Astrocyte of the cerebellum (primary cell): Measurements from ENCODE around the gene DROSHA.
"Not testable (repeated sequence)": the region's sequence is repeated elsewhere in the genome, so short reads cannot be mapped to it uniquely, and the experiment has no call there.

Experiments
- DNase-seq: peaks from one replicate; pipeline ENCODE4 v3.0.0-alpha.2; 2011; ENCODE audit warnings: low read depth
- H3K4me3 ChIP-seq: 2 replicates; pipeline ENCODE4 v1.5.1; 2011; ENCODE audit warnings: mild to moderate bottlenecking, low read depth, low read length, moderate library complexity
- in situ Hi-C: cut with HindIII; loops from 2 replicates; pipeline ENCODE4 v1.10.0; 2017; ENCODE audit warnings: low sequenced_read_pairs
- TF ChIP-seq, protein P1 (sequence below): IDR thresholded peaks from 2 replicates; pipeline ENCODE4 v1.5.1; 2012; ENCODE audit warnings: low read length, low read depth, moderate library complexity, mild to moderate bottlenecking; ENCODE audit errors: missing control alignments

DROSHA gene

DNA sequence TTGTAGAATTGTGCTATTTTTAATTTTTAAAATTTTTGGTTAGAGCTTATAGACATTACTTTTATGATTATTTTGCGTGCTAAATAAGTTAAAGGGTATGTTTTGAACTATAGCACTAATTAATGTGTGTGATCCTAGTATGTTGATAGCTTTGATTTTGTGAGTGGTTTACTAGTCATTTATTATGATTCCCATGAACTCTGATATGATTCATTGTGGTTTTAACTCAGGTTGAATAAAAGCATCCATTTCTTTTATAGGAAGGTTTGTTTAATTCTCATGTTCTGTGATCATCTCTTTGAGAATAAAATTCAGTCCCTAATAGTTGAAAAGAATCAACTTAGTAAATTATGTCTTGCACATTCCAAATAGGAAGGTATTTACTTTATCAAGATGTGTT lies 22.7 kb upstream of the DROSHA start:
- H3K4me3 ChIP-seq: no peak overlapping the region
- TF ChIP-seq, protein P1, sequence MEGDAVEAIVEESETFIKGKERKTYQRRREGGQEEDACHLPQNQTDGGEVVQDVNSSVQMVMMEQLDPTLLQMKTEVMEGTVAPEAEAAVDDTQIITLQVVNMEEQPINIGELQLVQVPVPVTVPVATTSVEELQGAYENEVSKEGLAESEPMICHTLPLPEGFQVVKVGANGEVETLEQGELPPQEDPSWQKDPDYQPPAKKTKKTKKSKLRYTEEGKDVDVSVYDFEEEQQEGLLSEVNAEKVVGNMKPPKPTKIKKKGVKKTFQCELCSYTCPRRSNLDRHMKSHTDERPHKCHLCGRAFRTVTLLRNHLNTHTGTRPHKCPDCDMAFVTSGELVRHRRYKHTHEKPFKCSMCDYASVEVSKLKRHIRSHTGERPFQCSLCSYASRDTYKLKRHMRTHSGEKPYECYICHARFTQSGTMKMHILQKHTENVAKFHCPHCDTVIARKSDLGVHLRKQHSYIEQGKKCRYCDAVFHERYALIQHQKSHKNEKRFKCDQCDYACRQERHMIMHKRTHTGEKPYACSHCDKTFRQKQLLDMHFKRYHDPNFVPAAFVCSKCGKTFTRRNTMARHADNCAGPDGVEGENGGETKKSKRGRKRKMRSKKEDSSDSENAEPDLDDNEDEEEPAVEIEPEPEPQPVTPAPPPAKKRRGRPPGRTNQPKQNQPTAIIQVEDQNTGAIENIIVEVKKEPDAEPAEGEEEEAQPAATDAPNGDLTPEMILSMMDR: no peak
- DNase-seq: no peak
- in situ Hi-C loops: no loop called here

DNA sequence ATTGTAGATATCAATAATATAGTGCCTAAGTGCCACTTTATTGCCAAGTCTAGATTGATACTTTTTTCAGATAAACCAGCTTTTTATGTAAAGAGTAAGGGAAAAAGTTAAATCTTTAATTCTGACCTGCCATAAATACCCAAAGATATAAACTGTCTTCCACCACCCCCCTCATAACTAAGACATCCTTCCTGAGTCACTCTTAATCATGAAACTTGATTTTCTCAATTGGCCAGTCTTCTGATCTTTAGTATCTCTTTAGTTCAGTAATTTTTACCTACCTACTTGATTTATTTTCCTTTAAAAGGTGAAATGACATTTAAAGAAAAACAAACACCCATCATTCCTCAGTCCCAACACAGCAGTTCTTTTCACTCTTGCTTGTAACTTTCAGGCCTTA lies 22.0 kb upstream of the DROSHA start:
- no peak for DNase-seq
- TF ChIP-seq, protein P1: no peak
- in situ Hi-C loops: no loop called here
- H3K4me3 ChIP-seq: no peak overlapping the region

DNA sequence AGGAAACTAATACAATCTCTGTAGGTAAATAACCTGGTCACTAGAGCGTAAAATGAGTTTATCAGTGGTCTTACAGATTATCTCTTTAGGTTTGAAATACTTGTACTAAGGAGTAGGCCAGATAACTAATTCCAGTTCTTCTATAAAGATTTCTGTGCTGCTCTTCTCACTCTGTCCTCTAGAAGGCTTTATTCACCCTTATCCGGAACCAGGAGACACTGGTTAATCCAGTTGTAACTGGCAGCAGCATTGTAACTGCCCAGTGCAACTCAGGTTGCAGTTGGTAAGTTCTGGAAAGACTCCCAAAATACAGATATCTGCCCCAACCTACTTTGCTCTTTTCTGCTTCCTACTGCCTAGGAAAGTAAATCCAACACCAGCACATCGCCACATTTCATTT lies 20.0 kb upstream of the DROSHA start:
- TF ChIP-seq, protein P1: no peak
- in situ Hi-C loops: no loop called here
- no peak for DNase-seq
- H3K4me3 ChIP-seq: no peak overlapping the region

DNA sequence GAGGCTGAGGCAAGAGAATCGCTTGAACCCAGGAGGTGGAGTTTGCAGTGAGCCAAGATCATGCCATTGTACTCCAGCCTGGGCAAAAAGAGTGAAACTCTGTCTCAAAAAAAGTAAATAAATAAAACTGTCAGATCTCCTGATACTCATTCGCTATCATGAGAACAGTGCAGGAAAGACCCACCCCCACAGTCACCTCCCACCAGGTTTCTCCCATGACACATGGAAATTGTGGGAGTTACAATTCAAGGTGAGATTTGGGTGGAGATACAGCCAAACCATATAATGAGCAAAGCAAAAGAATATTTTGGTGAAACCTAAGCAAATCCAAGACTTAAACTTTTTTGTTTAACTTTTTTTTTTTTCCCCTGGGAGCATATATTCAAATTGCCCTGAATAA lies 17.2 kb upstream of the DROSHA start:
- in situ Hi-C loops, DNase-seq, H3K4me3 ChIP-seq: not testable (repeated sequence)

DNA sequence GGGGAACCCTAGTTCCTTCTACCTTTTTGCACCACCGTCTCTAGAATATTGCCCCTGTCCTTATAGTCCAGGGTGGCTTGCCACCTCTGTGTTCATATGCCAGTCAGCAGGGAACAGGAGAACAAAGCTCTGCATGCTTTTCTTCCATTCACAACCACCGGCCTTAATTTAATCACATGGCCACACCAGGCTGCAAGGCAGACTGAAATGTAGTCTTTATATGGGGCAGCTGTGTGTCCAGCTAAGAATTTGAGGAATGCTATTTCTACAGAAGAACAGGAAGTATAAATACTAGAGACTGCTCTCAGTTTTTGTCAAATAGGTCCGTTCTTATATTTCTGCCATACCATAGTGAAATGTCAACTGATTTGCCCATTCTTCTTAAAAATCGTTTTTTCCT lies 6.0 kb upstream of the DROSHA start:
- no peak for DNase-seq
- no peak overlapping the region for H3K4me3 ChIP-seq
- in situ Hi-C loops: no loop called here
- TF ChIP-seq, protein P1: no peak

DNA sequence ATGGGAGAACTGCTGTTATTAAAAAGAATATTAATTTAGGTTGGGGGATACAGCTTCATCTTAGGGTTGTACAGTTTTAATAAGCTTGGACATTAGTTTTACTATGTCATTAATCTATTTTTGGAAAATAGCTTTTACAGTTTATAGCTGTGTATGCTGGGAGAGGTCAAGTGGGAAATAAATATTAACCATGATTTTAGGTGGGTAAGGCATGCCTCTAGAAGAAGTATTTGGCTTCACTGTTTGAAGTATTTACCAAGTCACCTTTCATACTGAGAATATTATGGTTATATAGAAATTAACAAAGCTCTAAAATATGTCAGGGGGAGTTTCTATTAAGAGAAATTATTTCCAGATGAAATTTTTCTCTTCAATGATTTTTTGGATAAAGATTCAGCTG lies 5.5 kb upstream of the DROSHA start:
- in situ Hi-C loops: no loop called here
- TF ChIP-seq, protein P1: no peak

DNA sequence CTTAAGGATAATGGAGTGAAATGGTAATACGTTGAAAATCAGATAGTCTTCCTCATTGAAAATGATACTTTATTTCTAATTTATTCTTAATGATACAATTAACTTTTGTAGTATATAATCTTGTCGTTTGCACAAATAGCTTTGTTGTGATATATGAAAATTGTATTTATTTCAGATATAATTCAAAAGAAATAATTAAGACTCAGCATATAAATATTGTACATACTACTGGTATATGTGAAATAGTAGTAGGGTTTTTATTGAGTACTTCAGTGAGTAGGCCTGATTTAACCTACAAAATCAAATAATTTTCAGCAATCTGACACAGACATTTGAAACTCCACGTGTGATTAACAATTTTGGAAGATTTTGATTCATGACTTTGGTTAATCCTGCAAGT lies 5.0 kb upstream of the DROSHA start:
- DNase-seq: no peak
- H3K4me3 ChIP-seq: no peak overlapping the region
- in situ Hi-C loops: no loop called here
- TF ChIP-seq, protein P1: no peak

More for the DNA sequence above, 5.5 kb upstream of the DROSHA start:
- no peak overlapping the region for H3K4me3 ChIP-seq
- no peak for DNase-seq
